HEK293 (cell line): ENCODE data around the gene ARL14EP.

Experiments
- CTCF ChIA-PET: fragments of 350-600 bp; formaldehyde crosslinking; extraction: SDS; loops from one replicate; lab custom pipeline; 2021; ENCODE audit warnings: antibody characterized with exemption; lab: Yijun Ruan, JAX
- POLR2A ChIA-PET: fragments of 300-600 bp; formaldehyde crosslinking; extraction: SDS; loops from one replicate; lab custom pipeline; 2020; ENCODE audit warnings: antibody characterized with exemption, inconsistent platforms; lab: Yijun Ruan, JAX
- H3K27ac ChIP-seq: fragments of 200-500 bp; sonication (Bioruptor generic); 2 replicates; pipeline ENCODE4 v1.5.1; 2014; ENCODE audit warnings: low read depth, low read length, control low read depth, inconsistent platforms; ENCODE audit errors: extremely low read depth
- H3K36me3 ChIP-seq, 2 experiments: fragments of 200-500 bp in 1 of 2; sonication (Bioruptor generic) in 1 of 2; 1 replicate in 1 of 2; 2 replicates in 1 of 2; pipeline ENCODE4 v1.5.1; 2014 to 2017; ENCODE audit warnings: inconsistent platforms in 2 of 2, low read length in 2 of 2; ENCODE audit not compliant: control insufficient read depth in 2 of 2, insufficient read depth in 1 of 2
- H3K4me1 ChIP-seq: fragments of 200-500 bp; sonication (Bioruptor generic); 2 replicates; pipeline ENCODE4 v1.5.1; 2014; ENCODE audit warnings: mild to moderate bottlenecking, low read length, inconsistent platforms; ENCODE audit not compliant: control insufficient read depth, insufficient read depth
- H3K4me3 ChIP-seq: 2 replicates; pipeline ENCODE4 v1.5.1; 2011; ENCODE audit warnings: low read depth, mild to moderate bottlenecking, control low read depth, low read length, moderate library complexity
- H3K9me3 ChIP-seq: fragments of 200-500 bp; sonication (Bioruptor generic); 2 replicates; pipeline ENCODE4 v1.5.1; 2014; ENCODE audit warnings: low read depth, low read length, inconsistent platforms; ENCODE audit not compliant: control insufficient read depth, insufficient read depth
- GFI1B ChIP-seq: fragments of 450-650 bp; formaldehyde crosslinking; IDR thresholded peaks from 2 replicates; pipeline ENCODE4 v1.5.1; 2016; ENCODE audit warnings: missing biosample characterization, missing genetic modification characterization
- HOXC10 ChIP-seq: sonication (generic); formaldehyde crosslinking; IDR thresholded peaks from 2 replicates; pipeline ENCODE4 v1.8.1; 2023; ENCODE audit warnings: mild to moderate bottlenecking, missing genetic modification reagents
- OVOL3 ChIP-seq: fragments of 450-650 bp; formaldehyde crosslinking; IDR thresholded peaks from 2 replicates; pipeline ENCODE4 v1.5.1; 2016; ENCODE audit warnings: missing biosample characterization, missing genetic modification characterization
- PBX3 ChIP-seq: sonication (generic); formaldehyde crosslinking; IDR thresholded peaks from 2 replicates; pipeline ENCODE4 v1.8.1; 2022; ENCODE audit warnings: mild to moderate bottlenecking, moderate library complexity, missing genetic modification reagents
- SETDB1 ChIP-seq: IDR thresholded peaks from one replicate; pipeline ENCODE4 v1.6.1; 2017; ENCODE audit warnings: mild to moderate bottlenecking, low read length, moderate library complexity, mixed read lengths; ENCODE audit not compliant: insufficient read length
- ZBTB20 ChIP-seq: fragments of 450-650 bp; formaldehyde crosslinking; IDR thresholded peaks from 2 replicates; pipeline ENCODE4 v1.5.1; 2016; ENCODE audit warnings: missing biosample characterization, missing genetic modification characterization
- ZBTB6 ChIP-seq: fragments of 450-650 bp; formaldehyde crosslinking; IDR thresholded peaks from 2 replicates; pipeline ENCODE4 v1.5.1; 2017; ENCODE audit warnings: missing biosample characterization, missing genetic modification characterization
- ZNF132 ChIP-seq: fragments of 450-650 bp; formaldehyde crosslinking; IDR thresholded peaks from 2 replicates; pipeline ENCODE4 v1.5.1; 2017; ENCODE audit warnings: missing biosample characterization, missing genetic modification characterization, borderline replicate concordance
- ZNF19 ChIP-seq: fragments of 450-650 bp; formaldehyde crosslinking; IDR thresholded peaks from 2 replicates; pipeline ENCODE4; 2016; ENCODE audit warnings: missing biosample characterization, missing genetic modification characterization, low read depth
- ZNF2 ChIP-seq: fragments of 450-650 bp; formaldehyde crosslinking; IDR thresholded peaks from 2 replicates; pipeline ENCODE4 v1.5.1; 2016; ENCODE audit warnings: missing biosample characterization, missing genetic modification characterization
- ZNF274 ChIP-seq, 2 experiments: fragments of 200-500 bp in 1 of 2; fragments of 450-650 bp in 1 of 2; sonication (Bioruptor generic) in 1 of 2; formaldehyde crosslinking in 1 of 2; IDR thresholded peaks; 2 replicates each; pipeline versions ENCODE4 v1.5.1 to v1.6.1; 2014 to 2016; ENCODE audit warnings: borderline replicate concordance in 1 of 2, inconsistent platforms in 1 of 2, low read length in 1 of 2, missing biosample characterization in 1 of 2, missing genetic modification characterization in 1 of 2
- ZNF292 ChIP-seq: fragments of 450-650 bp; formaldehyde crosslinking; IDR thresholded peaks from 2 replicates; pipeline ENCODE4 v1.5.1; 2016; ENCODE audit warnings: low read depth, missing biosample characterization, missing genetic modification characterization, borderline replicate concordance
- ZNF335 ChIP-seq: fragments of 450-650 bp; formaldehyde crosslinking; conservative IDR thresholded peaks from 2 replicates; pipeline ENCODE4 v1.5.1; 2016; ENCODE audit warnings: missing biosample characterization, missing genetic modification characterization
- ZNF341 ChIP-seq: fragments of 450-650 bp; formaldehyde crosslinking; IDR thresholded peaks from 2 replicates; pipeline ENCODE4; 2016; ENCODE audit warnings: low read depth, missing biosample characterization, missing genetic modification characterization
- ZNF350 ChIP-seq: fragments of 450-650 bp; formaldehyde crosslinking; IDR thresholded peaks from 2 replicates; pipeline ENCODE4 v1.5.0; 2017; ENCODE audit warnings: missing biosample characterization, mild to moderate bottlenecking, missing genetic modification characterization
- ZNF510 ChIP-seq: fragments of 450-650 bp; formaldehyde crosslinking; IDR thresholded peaks from 2 replicates; pipeline ENCODE4 v1.5.1; 2018; ENCODE audit warnings: mild to moderate bottlenecking, missing genetic modification characterization, missing biosample characterization; ENCODE audit not compliant: insufficient replicate concordance
- ZNF514 ChIP-seq: fragments of 450-650 bp; formaldehyde crosslinking; IDR thresholded peaks from 2 replicates; pipeline ENCODE4 v1.5.1; 2016; ENCODE audit warnings: missing biosample characterization, missing genetic modification characterization
- ZNF629 ChIP-seq: fragments of 450-650 bp; formaldehyde crosslinking; IDR thresholded peaks from 2 replicates; pipeline ENCODE4 v1.5.1; 2017; ENCODE audit warnings: missing biosample characterization, missing genetic modification characterization
- ZNF692 ChIP-seq: fragments of 450-650 bp; formaldehyde crosslinking; IDR thresholded peaks from 2 replicates; pipeline ENCODE4 v1.5.1; 2016; ENCODE audit warnings: missing biosample characterization, missing genetic modification characterization
- ZNF768 ChIP-seq: fragments of 450-650 bp; formaldehyde crosslinking; IDR thresholded peaks from 2 replicates; pipeline ENCODE4 v1.5.1; 2018; ENCODE audit warnings: missing biosample characterization, mild to moderate bottlenecking, missing genetic modification characterization
- ZNF837 ChIP-seq: fragments of 450-650 bp; formaldehyde crosslinking; IDR thresholded peaks from 2 replicates; pipeline ENCODE4 v1.5.1; 2016; ENCODE audit warnings: missing biosample characterization, missing genetic modification characterization
- ZNF843 ChIP-seq: fragments of 450-650 bp; formaldehyde crosslinking; IDR thresholded peaks from 2 replicates; pipeline ENCODE4 v1.5.1; 2016; ENCODE audit warnings: missing biosample characterization, missing genetic modification characterization
- ZSCAN30 ChIP-seq: fragments of 450-650 bp; IDR thresholded peaks from 2 replicates; pipeline ENCODE4 v1.5.1; 2018; ENCODE audit warnings: missing biosample characterization, mild to moderate bottlenecking, missing genetic modification characterization, moderate library complexity
- TF ChIP-seq, protein P1 (sequence below): fragments of 450-650 bp; formaldehyde crosslinking; IDR thresholded peaks from 2 replicates; pipeline ENCODE4 v1.5.1; 2017; ENCODE audit warnings: missing biosample characterization, missing genetic modification characterization
- TF ChIP-seq, protein P2 (sequence below): fragments of 450-650 bp; formaldehyde crosslinking; IDR thresholded peaks from 2 replicates; pipeline ENCODE4 v1.5.1; 2016; ENCODE audit warnings: missing biosample characterization, missing genetic modification characterization
- TF ChIP-seq, protein P3 (sequence below): fragments of 450-650 bp; formaldehyde crosslinking; IDR thresholded peaks from 2 replicates; pipeline ENCODE4 v1.5.1; 2016; ENCODE audit warnings: missing biosample characterization, missing genetic modification characterization

The ARL14EP gene

GRCh38 chr11:30311189-30311588 is 11.7 kb upstream of the ARL14EP start:
- no peaks in the 10 kb centered on the region for H3K9me3 ChIP-seq
- no peak for TF ChIP-seq GFI1B (tag by site-specific recombination)
- TF ChIP-seq ZNF692 (tag by site-specific recombination), result no peak
- no peak for TF ChIP-seq OVOL3 (tag by site-specific recombination)
- TF ChIP-seq ZNF350 (tag by site-specific recombination), result no peak
- no peak for TF ChIP-seq ZNF274 (IDR thresholded peaks at IDR 0.05; ENCODE audit: low read length)
- no peak for TF ChIP-seq ZNF274 (tag by site-specific recombination; IDR thresholded peaks at IDR 0.05; ENCODE audit: borderline replicate concordance)
- TF ChIP-seq ZNF629, result no peak
- no peak for TF ChIP-seq ZNF768
- TF ChIP-seq ZNF843 (tag by site-specific recombination), result no peak
- TF ChIP-seq ZNF19 (tag by site-specific recombination), result no peak
- TF ChIP-seq, protein P1, sequence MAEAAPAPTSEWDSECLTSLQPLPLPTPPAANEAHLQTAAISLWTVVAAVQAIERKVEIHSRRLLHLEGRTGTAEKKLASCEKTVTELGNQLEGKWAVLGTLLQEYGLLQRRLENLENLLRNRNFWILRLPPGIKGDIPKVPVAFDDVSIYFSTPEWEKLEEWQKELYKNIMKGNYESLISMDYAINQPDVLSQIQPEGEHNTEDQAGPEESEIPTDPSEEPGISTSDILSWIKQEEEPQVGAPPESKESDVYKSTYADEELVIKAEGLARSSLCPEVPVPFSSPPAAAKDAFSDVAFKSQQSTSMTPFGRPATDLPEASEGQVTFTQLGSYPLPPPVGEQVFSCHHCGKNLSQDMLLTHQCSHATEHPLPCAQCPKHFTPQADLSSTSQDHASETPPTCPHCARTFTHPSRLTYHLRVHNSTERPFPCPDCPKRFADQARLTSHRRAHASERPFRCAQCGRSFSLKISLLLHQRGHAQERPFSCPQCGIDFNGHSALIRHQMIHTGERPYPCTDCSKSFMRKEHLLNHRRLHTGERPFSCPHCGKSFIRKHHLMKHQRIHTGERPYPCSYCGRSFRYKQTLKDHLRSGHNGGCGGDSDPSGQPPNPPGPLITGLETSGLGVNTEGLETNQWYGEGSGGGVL, result no peak
- no peak for TF ChIP-seq HOXC10 (CRISPR knock-in tag)
- no peak for TF ChIP-seq ZBTB20
- no peak for TF ChIP-seq ZNF510
- no peak for TF ChIP-seq ZNF514 (tag by site-specific recombination)
- TF ChIP-seq ZNF132 (tag by site-specific recombination), result no peak
- CTCF ChIA-PET, result no interaction called here

DNA sequence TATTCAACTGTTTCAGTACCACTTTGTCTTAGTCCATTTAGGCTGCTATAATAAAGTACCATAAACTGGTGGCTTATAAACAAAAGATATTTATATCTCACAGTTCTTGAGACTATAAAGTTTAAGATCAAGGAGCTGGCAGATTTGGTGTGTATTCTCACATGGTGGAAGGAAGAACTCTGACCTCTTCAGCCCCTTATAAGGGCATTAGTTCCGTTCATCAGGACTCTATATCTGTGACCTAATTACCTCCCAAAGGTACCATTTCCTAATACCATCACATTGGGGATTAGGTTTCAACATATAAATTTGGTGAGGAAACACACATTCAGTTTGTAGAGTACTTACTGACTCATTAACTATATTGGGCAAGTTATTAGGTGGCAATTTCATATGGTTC is 10.7 kb upstream of the ARL14EP start:
- CTCF ChIA-PET, result no interaction called here
- H3K4me1 ChIP-seq, result no peaks in the 10 kb centered on the region
- TF ChIP-seq, protein P2, sequence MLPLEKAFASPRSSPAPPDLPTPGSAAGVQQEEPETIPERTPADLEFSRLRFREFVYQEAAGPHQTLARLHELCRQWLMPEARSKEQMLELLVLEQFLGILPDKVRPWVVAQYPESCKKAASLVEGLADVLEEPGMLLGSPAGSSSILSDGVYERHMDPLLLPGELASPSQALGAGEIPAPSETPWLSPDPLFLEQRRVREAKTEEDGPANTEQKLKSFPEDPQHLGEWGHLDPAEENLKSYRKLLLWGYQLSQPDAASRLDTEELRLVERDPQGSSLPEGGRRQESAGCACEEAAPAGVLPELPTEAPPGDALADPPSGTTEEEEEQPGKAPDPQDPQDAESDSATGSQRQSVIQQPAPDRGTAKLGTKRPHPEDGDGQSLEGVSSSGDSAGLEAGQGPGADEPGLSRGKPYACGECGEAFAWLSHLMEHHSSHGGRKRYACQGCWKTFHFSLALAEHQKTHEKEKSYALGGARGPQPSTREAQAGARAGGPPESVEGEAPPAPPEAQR (tag by site-specific recombination), result no peak
- TF ChIP-seq, protein P3, sequence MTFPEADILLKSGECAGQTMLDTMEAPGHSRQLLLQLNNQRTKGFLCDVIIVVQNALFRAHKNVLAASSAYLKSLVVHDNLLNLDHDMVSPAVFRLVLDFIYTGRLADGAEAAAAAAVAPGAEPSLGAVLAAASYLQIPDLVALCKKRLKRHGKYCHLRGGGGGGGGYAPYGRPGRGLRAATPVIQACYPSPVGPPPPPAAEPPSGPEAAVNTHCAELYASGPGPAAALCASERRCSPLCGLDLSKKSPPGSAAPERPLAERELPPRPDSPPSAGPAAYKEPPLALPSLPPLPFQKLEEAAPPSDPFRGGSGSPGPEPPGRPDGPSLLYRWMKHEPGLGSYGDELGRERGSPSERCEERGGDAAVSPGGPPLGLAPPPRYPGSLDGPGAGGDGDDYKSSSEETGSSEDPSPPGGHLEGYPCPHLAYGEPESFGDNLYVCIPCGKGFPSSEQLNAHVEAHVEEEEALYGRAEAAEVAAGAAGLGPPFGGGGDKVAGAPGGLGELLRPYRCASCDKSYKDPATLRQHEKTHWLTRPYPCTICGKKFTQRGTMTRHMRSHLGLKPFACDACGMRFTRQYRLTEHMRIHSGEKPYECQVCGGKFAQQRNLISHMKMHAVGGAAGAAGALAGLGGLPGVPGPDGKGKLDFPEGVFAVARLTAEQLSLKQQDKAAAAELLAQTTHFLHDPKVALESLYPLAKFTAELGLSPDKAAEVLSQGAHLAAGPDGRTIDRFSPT (tag by site-specific recombination), result no peak
- TF ChIP-seq ZNF837 (no peak), ZSCAN30 (tag by site-specific recombination) (no peak), ZNF341 (tag by site-specific recombination) (no peak), GFI1B (tag by site-specific recombination) (no peak), SETDB1 (no peak), PBX3 (no peak), ZNF292 (tag by site-specific recombination) (no peak), ZNF335 (tag by site-specific recombination) (no peak), ZNF2 (no peak), ZBTB6 (tag by site-specific recombination) (no peak)

More at GRCh38 chr11:30311189-30311588, 11.7 kb upstream of the ARL14EP start:
- Histone ChIP-seq H3K27ac (no peak overlapping the region), H3K36me3 (no peaks in the 10 kb centered on the region), H3K4me3 (no peak overlapping the region), H3K4me1 (no peaks in the 10 kb centered on the region)
- POLR2A ChIA-PET, result no interaction called here

More for the DNA sequence above, 10.7 kb upstream of the ARL14EP start:
- Histone ChIP-seq H3K4me3 (no peak overlapping the region), H3K27ac (no peak overlapping the region), H3K9me3 (no peaks in the 10 kb centered on the region), H3K36me3 (no peaks in the 10 kb centered on the region)
- POLR2A ChIA-PET, result no interaction called here
